Measurements from ENCODE around the gene PLK3.
"Not testable (repeated sequence)": the region's sequence is repeated elsewhere in the genome, so short reads cannot be mapped to it uniquely, and the experiment has no call there.

PLK3 gene

DNA sequence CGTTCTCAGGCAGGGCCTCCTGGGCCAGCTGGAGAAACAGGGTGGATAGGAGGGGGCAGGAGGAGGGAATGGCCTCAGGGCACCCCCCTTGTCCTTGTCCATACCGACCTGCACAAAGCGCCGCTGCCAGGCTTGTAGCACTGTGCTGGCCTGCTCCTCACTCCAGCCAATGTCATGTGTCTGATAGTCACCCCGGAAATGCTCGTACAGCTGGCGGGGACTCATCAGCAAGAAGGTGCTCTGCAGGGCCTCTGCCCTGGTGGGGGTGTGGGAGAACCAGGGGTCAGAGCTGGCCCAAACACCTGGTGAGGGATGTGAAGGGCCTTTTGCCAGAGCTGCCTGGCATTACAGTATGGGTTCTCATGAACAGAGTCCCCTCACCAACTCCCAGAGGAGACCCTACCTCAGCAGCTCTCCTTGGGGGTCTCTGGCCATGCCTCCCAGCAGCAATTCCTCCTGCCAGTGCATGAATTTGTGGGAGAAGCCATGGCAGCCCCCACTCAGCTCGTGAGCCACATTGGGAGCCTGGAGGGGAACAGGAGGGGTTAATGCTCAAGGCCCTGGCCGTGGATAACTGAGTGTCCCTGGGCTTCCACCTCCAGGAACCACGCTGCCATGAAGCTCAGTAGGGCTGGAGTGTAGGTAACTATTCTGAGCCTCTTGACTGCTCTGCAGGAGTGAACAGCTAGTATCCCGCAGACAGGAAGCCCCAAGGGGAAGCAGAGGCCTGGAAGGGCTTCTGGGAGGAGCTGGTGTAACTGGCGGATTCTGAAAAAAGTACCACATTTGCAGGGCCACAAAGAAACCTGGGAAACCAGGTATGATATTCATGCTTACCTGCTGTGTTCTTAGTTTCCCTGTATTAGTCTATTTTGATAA is 29.6 kb downstream of the PLK3 start:
- peak; percentile 72 for DNase-seq

DNA sequence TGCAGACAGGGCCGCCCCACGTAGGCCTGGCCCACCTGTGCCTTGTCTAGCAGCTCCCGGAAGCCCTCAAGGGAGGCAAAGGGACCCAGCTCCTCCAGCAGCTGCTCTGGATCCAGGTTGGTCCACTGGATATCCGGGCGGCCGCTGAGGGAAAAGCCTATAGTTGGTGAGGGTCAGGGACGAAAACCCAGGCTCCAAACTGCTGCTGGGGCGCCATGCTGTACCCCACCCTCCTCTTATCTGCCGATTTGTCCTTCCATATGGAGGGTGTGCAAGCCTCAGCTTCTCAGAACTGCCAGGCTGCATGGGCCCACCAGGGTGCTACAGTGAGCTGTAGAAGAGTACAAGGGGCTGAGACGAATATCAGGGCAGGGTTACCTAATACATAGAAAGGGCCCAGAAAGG is 30.7 kb downstream of the PLK3 start:
- no peak for DNase-seq

DNA sequence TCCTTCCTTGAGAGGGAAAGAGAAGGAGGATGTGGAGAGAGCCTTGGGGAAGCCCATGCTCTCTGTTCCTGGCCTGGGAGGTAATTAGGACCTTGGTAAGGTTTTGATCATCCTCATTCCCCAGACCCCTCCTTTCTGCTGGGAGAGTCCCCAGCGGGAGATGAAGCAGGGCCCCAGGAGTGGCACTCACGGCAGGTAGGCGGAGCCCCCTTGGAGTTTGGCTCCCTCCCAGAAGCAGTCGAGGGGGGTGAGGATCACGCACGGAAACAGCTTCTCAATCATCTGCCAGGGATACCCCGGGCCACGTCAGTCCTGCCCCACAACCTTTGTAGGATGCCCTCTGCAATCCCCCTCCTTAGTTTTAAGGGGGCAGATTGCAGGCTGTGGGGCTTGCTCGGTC is 31.3 kb downstream of the PLK3 start:
- DNase-seq: no peak

DNA sequence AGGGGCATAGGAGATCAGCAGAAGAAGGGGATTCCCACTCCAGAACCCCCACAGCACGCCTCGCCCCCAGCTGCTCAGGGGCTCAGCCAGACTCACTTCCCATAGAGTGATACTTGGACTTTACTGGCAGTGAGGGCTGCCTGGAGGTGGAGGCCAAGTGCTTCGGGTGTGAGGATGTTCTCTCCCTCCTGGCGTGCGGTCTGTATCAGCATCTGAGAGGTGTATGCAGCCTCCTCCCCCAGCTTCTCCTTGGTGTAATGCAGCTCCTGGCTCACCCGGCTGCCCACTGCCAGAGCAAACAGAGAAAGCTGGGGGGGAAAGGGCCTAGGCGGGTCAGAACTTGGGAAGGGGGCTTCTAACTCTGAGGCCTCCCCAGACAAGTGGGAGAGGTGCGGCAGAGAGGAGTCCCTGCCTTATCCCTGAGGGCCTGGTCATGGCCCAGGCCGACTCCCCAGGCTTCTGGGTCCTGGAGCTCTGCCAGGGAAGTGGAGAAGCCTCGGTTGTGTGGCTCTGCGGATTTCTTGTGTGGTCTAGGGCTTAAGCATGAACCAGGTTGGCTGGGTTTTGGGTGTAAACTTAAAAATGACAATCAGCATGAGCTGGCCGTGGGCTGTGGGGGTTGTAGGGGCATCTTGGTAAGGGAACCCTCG is 32.0 kb downstream of the PLK3 start:
- DNase-seq: no peak

DNA sequence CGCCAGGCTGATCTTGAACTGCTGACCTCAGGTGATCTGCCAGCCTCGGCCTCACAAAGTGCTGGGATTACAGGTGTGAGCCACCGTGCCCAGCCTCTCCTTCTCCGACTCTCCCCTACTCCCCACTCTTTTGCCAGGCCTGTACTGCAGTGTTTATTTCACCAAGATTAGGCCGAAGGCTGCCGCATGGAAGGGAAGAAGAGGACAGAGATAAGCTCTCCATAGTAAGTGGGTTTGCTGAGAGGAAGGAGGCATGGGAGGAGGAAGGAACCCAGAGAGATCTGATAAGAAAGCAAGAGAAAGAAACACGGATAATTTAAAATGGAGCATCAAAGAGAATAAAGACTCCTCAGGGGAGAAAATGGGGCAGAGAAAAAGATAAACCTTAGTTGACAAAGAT is 34.2 kb downstream of the PLK3 start:
- DNase-seq: no peak

DNA sequence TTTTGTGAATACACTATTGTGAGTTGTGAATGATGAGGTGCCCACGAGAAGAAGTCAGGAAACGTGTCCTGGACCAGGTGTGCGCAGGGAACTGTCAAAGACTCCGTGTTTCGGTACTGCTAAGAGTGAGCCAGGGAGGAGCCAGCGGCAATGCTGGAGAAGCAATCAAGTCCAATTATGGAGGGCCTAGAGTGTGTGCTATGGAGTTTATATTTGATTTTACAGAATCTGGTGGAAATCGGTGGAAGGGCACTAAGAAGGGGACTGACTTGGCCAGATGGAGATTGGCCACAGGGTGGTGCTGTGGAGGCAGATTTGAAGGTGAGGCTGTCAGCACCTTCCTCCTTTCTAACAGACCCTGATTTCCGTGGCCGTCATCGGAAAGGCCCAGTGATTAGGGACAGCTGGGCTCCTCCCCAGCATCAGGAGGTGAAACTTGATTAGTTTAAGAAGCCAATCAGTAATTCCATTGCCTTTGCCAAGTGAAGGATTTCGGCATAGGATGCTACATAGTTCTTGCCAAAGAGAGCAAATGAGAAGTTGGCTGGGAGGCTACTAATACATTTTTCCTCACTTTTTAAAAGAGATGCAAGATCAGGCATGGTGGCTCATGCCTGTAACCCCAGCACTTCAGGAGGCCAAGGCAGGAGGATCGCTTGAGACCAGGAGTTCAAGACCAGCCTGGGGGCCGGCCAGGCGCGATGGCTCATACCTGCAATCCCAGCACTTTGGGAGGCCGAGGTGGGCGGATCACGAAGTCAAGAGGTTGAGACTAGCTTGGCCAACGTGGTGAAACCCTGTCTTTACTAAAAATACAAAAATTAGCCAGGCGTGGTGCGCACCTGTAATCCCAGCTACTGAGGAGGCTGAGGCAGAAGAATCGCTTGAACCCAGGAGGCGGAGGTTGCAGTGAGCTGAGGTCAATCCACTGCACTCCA is 35.8 kb downstream of the PLK3 start:
- peak; percentile 68 for DNase-seq

DNA sequence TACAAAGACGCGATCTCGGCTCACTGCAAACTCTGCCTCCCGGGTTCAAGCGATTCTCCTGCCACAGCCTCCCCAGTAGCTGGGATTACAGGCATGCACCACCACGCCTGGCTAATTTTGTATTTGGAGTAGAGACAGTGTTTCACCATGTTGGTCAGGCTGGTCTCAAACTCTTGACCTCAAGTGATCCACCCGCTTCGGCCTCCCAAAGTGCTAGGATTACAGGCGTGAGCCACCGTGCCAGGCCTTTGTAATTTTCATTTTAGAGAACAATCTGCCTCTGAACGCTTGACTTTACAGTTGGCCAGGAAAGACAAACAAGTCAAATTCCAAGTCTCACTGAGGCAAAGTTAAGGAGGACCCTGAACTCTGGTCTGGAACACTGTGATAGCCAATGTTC is 38.1 kb downstream of the PLK3 start:
- not testable (repeated sequence) for DNase-seq

DNA sequence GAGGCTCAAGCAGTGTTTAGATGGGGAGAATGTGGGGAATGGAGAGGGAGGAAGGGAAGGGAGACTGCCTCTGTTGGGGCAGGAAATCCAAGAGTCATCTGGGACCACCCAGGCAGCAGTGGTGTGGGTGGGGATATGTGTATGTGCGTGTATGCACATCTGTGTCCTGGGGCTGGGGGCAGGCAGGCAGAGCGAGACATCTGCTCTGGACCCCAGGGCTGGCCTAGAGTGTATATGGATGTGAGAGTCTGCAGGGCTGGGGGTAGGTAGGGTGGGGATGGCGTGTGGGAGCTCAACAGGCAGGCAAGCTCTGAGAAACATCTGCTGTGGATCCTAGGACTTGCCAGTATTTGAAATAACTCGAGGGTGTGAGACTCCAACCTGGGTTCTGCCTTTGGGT is 39.4 kb downstream of the PLK3 start:
- no peak for DNase-seq

DNA sequence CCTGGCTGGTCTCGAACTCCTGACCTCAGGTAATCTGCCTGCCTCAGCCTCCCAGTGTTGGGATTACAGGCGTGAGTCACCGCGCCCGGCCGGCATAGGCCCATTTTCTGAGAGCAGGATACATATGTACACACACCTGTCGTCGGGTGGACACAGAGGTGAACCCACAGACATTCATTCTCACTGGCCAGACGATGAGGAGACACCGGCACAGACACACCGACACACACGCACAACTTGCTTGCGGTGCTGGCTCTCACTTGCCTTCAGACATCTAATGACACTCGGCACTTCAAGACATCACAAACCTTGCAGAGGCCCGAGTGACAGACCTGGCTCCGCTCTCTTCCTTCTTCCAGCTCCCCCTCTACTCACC is 42.3 kb downstream of the PLK3 start:
- DNase-seq: no peak

DNA sequence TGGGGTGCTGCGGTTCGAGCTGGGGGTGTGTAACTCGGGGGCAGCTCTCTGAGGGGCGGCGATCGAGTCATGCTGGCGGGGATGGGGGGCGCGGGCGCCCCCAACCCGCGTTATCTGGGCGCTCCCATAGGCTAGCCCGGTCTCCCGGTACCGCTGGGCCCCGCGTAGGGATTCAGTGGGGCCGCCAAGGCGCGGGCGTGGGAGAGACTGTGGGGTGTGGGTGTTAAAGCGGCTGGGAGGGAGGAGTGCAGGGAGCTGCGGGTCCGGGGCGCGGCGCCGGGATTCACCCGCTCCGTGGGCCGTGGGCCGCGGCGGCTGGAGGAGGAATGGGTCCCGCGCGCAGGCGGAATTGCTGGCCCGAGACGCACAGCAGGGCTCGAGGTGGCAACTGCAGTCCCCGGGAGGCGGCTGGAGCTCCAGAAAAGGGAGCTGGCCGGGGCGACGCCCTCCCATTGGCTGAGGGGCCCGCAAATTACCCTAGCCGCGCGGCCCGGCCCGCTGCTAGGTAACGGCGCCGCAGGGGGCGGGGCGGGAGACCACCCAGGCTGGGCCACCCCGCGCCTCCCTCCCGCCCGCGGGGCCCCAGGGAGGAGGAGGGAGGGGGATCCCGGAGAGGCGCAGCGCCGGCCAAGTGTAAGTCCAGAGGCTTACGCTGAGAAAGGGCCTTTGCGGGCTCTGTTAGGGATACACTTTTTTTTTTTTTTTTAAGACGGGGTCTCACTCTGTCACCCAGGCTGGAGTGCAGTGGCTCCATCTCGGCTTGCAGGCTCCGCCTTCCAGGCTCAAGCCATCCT is 42.9 kb downstream of the PLK3 start, which contains the start of gene PTCH2:
Gene PTCH2 (minus strand): TSS at position 392 of the 794 bp plus-strand sequence. CDS start 321 bp downstream, at position 71.
- DNase-seq: no peak

DNA sequence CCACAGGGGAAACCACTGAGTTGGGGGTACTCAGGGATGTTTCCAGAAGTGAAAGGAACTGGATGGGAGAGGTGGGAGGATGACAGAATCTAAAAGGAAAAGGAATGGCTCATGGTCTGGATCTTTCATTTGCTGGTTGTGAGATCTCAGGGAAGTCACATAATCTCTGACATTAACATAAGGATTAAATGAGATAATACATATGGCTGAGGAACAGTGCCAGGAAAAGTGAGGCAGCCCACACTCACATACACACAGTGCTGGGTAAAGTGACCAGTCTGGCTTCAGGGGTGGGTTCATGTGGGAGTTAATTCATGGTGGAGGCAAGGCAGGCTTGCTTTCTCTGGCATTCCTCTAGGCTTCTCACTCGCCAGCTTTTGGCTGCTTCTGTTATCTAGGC is 46.8 kb downstream of the PLK3 start:
- DNase-seq: no peak

DNA sequence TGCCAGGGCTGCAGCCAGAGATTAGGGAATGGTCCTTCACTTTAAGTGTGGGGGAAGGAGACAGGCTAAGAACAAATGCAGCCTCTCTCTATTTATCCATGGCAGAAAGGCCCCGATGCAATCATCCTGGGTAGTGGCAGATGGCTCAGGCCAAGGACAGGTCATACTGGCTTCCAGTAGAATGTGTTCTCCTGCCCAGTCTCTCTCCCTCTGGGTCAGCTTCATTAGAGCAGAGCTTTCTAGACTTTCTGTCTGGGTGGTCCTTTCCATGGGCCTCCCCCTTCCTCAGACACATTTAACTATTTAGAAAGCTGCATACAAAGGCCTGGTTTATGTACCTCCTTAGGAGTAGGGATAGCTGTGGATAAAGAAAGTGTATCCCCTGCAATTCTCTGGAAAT is 47.7 kb downstream of the PLK3 start:
- DNase-seq: no peak

DNA sequence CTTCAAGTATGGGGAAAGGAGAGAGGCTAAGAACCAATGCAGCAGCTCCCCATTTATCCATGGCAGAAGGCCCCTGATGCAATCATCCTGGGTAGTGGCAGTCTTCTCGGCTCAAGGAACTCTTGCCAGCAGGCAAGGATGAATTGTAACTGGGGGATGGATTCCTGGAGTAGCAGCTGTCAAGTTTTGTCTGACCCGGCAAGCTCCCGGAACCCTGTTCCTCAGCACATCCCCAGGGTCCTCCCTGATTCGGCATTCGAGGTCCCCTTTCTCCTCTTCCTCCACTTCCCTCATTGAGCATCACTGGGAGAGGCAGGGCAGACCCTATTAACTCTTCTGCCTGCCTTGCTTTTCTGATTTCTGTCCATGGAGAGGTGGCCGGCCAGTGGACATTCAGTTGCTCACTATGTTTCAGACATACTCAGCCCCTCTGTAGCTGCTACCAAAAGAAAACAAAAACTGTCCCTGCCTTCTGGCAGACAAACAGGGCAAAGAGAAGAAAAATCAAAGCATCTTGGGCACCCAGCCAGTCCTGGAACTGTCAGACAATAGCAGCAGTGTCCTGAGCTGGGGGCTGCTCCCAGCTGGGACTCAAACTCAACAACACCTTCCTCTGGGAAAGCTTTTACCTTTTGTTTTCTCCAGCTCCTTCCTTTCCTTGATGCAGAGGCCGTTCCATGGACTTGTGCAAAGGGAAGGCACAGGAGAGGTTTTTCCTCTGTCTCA is 48.4 kb downstream of the PLK3 start:
- no peak for DNase-seq

DNA sequence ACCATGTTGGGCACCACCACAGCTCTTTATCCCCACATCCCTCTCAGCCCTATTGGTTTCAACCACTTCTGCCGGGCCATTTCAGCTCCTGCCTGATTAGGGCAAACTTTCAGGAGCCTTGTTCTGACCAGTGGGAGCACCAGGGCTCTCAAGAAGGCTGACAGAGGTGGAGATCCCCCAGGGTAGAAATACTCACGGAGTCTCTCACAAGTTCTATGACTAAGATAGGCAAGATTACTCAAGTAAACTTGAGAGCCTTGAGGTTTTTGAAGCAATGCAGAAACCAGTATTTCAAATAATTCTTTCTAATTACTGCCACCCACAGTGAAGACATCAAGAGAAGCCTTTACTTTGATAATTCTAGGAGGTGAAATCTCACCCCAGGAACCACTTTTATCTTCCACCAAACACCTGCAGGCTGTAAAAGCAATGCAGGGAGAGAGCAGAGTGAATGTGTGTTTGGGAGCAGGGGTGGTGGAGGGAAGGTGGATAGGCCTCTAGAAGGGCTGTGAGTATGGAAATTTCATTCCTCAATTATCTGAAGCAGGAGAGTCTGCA is 49.5 kb downstream of the PLK3 start:
- DNase-seq: no peak

DNA sequence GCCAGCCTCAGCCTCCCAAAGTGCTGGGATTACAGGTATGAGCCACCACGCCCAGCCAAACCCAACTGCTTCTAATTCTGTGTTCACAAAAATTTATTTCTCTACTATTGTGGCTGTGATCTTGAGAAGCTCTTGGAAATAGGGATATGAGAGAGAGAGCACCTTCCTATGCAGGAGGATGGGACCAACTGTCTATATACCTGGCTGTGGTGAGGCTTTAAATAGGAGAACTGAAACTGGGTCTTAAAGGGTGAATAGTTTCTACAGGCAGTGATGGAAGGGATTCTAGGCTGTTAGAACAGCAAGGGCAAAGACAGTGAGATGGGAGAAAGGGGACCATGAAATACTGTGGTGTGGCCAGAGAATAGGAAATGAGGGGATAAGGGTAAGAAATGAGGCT is 51.1 kb downstream of the PLK3 start:
- no peak for DNase-seq

DNA sequence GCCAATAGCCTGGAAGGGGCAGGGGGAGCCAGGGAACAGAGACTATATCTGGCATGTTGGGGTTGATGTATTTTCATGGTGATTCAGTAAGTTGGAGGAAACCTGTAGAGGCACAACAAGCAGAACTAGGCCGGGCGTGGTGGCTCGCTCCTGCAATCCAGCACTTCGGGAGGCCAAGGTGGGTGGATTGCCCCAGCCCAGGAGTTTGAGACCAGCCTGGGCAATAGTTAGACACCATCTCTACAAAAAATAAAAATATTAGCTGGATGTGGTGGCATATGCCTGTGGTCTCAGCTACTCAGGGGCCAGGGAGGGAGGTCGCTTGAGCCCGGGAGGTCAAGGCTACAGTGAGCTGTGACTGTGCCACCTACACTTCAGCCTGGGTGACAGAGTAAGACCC is 53.0 kb downstream of the PLK3 start:
- no peak for DNase-seq

DNA sequence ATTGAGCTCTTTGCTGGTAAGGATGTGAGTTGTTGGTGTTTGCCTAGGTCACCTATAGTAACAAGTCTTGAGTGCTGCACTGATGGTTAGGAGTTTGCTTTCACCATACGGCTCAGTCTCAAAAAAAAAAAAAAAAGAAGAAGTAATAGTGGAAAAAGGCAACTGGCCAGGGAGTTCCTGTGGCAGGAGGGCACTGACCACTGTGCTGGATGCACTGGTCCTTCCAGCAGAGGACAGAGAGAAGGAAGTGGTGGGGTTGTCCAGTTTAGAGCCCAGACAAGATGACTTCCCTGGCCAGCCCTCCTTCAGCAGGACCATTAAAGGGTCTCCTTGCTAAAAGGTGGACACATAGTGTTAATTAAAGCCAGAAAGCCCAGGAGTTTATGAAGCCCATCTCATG is 54.8 kb downstream of the PLK3 start:
- no peak for DNase-seq

Data from GDM1 (cell line).